ENCODE data around the gene SURF6.
"Not testable (repeated sequence)": the region's sequence is repeated elsewhere in the genome, so short reads cannot be mapped to it uniquely, and the experiment has no call there.

The SURF6 gene

DNA sequence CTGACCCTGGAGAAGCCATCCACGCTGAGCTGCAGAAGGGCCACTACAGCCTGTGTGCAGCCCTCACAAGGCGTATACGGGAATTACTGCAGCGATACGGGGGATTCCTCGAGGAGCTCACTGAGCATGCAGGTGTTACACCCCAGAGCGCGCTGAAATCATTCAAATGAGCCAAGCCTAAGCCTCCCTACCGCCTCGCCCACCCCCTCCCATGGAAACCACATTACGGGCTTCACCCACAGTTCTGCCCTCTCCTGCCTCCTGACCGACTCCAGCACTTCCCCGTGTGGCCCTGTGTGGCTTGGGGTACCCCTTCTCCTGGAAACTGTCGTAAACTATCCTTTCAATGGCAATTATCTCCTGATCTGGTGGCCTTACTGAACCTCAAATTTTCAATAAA is 13.3 kb downstream of the SURF6 start:
- TF ChIP-seq, protein P1, sequence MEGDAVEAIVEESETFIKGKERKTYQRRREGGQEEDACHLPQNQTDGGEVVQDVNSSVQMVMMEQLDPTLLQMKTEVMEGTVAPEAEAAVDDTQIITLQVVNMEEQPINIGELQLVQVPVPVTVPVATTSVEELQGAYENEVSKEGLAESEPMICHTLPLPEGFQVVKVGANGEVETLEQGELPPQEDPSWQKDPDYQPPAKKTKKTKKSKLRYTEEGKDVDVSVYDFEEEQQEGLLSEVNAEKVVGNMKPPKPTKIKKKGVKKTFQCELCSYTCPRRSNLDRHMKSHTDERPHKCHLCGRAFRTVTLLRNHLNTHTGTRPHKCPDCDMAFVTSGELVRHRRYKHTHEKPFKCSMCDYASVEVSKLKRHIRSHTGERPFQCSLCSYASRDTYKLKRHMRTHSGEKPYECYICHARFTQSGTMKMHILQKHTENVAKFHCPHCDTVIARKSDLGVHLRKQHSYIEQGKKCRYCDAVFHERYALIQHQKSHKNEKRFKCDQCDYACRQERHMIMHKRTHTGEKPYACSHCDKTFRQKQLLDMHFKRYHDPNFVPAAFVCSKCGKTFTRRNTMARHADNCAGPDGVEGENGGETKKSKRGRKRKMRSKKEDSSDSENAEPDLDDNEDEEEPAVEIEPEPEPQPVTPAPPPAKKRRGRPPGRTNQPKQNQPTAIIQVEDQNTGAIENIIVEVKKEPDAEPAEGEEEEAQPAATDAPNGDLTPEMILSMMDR (IDR thresholded peaks at IDR 0.05; ENCODE audit: extremely low read depth, insufficient read depth, missing control alignments), result no peak
- in situ Hi-C loops (cut with MboI; ENCODE audit: low pct_unique_long_range_greater_than_20kb, low sequenced_read_pairs, unreplicated experiment), result no loop called here
- no peak for DNase-seq (ENCODE audit: low spot score)

GRCh38 chr9:133321411-133321935 is 14.5 kb downstream of the SURF6 start:
- DNase-seq (ENCODE audit: low spot score), result no peak
- TF ChIP-seq, protein P1 (IDR thresholded peaks at IDR 0.05; ENCODE audit: extremely low read depth, insufficient read depth, missing control alignments), result no peak
- in situ Hi-C loops (cut with MboI; ENCODE audit: low pct_unique_long_range_greater_than_20kb, low sequenced_read_pairs, unreplicated experiment), result no loop called here

DNA sequence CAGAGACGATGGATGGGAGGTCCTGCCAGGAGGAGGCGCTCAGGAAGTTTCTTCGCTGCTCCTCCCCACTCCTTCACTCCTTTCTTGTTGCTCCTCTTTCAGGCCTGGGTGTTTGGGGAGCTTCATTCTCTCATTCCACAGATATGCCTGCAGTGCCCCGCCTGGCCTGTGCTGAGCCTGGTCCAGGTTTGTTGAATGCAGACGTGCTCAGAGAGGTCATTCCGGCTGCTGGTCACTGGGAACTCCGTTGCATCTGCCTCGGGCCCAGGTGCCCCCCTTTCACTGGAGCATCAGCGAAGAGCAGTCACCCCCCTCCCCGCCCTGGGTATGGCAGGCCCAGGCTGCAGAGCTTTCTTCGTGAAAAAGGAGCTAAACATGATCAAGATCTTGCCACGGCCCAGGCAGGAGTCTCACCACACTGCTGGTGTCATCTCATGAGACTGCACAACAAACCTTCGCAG is 15.5 kb downstream of the SURF6 start:
- DNase-seq (ENCODE audit: low spot score), result no peak
- TF ChIP-seq, protein P1 (IDR thresholded peaks at IDR 0.05; ENCODE audit: extremely low read depth, insufficient read depth, missing control alignments), result no peak
- in situ Hi-C loops (cut with MboI; ENCODE audit: low pct_unique_long_range_greater_than_20kb, low sequenced_read_pairs, unreplicated experiment), result no loop called here

DNA sequence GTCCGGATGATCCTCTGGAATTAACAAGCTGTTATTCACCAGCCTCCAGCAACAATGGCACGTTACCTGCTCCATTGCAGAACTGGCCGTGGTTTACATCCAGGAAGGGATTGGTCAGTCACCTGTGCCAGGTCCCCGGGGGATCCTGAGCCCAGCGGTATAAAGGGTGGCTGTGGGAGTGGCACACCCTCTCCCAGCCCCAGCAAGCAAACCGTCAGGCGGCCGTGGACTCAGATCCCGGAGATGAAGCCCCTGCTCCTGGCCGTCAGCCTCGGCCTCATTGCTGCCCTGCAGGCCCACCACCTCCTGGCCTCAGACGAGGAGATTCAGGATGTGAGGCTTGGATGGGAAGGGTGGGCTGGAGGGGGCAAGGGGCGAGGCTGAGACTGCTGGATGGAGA is 18.4 kb downstream of the SURF6 start:
- DNase-seq (ENCODE audit: low spot score); in situ Hi-C loops (cut with MboI; ENCODE audit: low pct_unique_long_range_greater_than_20kb, low sequenced_read_pairs, unreplicated experiment): not testable (repeated sequence)

GRCh38 chr9:133315997-133316396 is 20.0 kb downstream of the SURF6 start:
- TF ChIP-seq, protein P1 (IDR thresholded peaks at IDR 0.05; ENCODE audit: extremely low read depth, insufficient read depth, missing control alignments), result no peak
- DNase-seq (ENCODE audit: low spot score), result no peak
- in situ Hi-C loops (cut with MboI; ENCODE audit: low pct_unique_long_range_greater_than_20kb, low sequenced_read_pairs, unreplicated experiment), result no loop called here

GRCh38 chr9:133309608-133310007 is 26.4 kb downstream of the SURF6 start:
- no peak for DNase-seq (ENCODE audit: low spot score)
- in situ Hi-C loops (cut with MboI; ENCODE audit: low pct_unique_long_range_greater_than_20kb, low sequenced_read_pairs, unreplicated experiment), result no loop called here
- TF ChIP-seq, protein P1 (IDR thresholded peaks at IDR 0.05; ENCODE audit: extremely low read depth, insufficient read depth, missing control alignments), result no peak

DNA sequence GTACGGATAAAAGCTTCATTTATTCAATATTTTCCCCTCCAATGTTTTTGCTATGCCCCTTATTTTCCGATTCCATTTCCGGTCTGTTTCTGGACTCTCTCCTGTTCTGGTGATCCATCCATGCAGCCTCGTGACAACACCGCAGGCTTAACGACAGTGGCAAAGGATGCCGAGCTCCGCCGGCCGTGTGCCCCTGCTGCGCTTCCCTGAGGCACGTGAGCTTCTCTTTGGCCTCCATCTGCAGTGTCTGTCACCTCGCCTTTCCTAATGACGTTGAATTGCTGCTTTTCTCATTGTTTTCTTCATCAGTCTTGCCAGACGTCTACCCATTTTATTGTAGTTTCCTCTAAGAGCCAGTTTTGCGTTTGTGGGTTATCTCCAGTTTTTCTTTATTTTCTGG is 28.7 kb downstream of the SURF6 start:
- DNase-seq (ENCODE audit: low spot score), result no peak
- TF ChIP-seq, protein P1 (IDR thresholded peaks at IDR 0.05; ENCODE audit: extremely low read depth, insufficient read depth, missing control alignments), result no peak
- in situ Hi-C loops (cut with MboI; ENCODE audit: low pct_unique_long_range_greater_than_20kb, low sequenced_read_pairs, unreplicated experiment), result no loop called here

All from GM13977 (cell line).